K562 (cell line): ENCODE measurements around the gene RUSC1. TPM values are rescaled to one million over a fixed set of nuclear protein-coding genes. Genes with fewer than 3 reads are reported as not detected.
A peak's percentile ranks its signal among the peaks of the same experiment; 100 is the strongest.

Experiments
- ARID1B ChIP-seq: fragments of 450-650 bp; IDR thresholded peaks from 2 replicates; pipeline ENCODE4 v1.6.1; 2016; ENCODE audit warnings: antibody characterized with exemption, mild to moderate bottlenecking, inconsistent platforms
- CBX1 ChIP-seq: sonication (generic); IDR thresholded peaks from 2 replicates; pipeline ENCODE4 v1.6.1; 2016; ENCODE audit warnings: antibody characterized with exemption, low read depth, mild to moderate bottlenecking
- E2F8 ChIP-seq: fragments of 450-650 bp; IDR thresholded peaks from 2 replicates; pipeline ENCODE4 v1.7.1; 2018; ENCODE audit warnings: mild to moderate bottlenecking, low read depth; ENCODE audit not compliant: partially characterized antibody
- EGR1 ChIP-seq: fragments of 450-650 bp; conservative IDR thresholded peaks from 2 replicates; pipeline ENCODE4 v1.6.1; 2017; ENCODE audit warnings: mild to moderate bottlenecking
- FOXK2 ChIP-seq, 2 experiments: fragments of 450-650 bp; IDR thresholded peaks in 1 of 2; conservative IDR thresholded peaks in 1 of 2; 2 replicates each; pipeline ENCODE4 v1.6.1; 2016; ENCODE audit warnings: low read depth in 2 of 2, mild to moderate bottlenecking in 1 of 2
- HDAC2 ChIP-seq: fragments of 450-650 bp; IDR thresholded peaks from 2 replicates; pipeline ENCODE4 v1.6.1; 2016; ENCODE audit warnings: mild to moderate bottlenecking
- HMGN3 ChIP-seq: IDR thresholded peaks from 2 replicates; pipeline ENCODE4 v1.6.1; 2011; ENCODE audit warnings: borderline replicate concordance, low read depth, mild to moderate bottlenecking, mixed read lengths, low read length; ENCODE audit not compliant: insufficient read length; ENCODE audit errors: extremely low read depth
- JUNB ChIP-seq: fragments of 450-650 bp; formaldehyde crosslinking; conservative IDR thresholded peaks from 2 replicates; pipeline ENCODE4 v1.4.0; 2020; ENCODE audit warnings: mild to moderate bottlenecking
- NRF1 ChIP-seq, 2 experiments: fragments of 450-650 bp; IDR thresholded peaks in 1 of 2; conservative IDR thresholded peaks in 1 of 2; 2 replicates each; pipeline ENCODE4 v1.6.1; 2014; ENCODE audit warnings: mild to moderate bottlenecking in 2 of 2
- POLR2G ChIP-seq: fragments of 200-400 bp; formaldehyde crosslinking; IDR thresholded peaks from 2 replicates; pipeline ENCODE4 v1.6.1; 2017; ENCODE audit warnings: low read depth, mild to moderate bottlenecking, antibody characterized with exemption, low read length, moderate library complexity
- SP1 ChIP-seq: sonication (generic); formaldehyde crosslinking; IDR thresholded peaks from 2 replicates; pipeline ENCODE4 v1.8.1; 2022; ENCODE audit warnings: mild to moderate bottlenecking, missing genetic modification reagents
- STAT5B ChIP-seq: fragments of 250-450 bp; sonication (Bioruptor Pico); IDR thresholded peaks from 2 replicates; pipeline ENCODE4 v1.8.0; 2021; ENCODE audit warnings: mild to moderate bottlenecking, inconsistent platforms
- YY1 ChIP-seq, 3 experiments: IDR thresholded peaks; 2 replicates each; pipeline ENCODE4 v1.6.1; 2011; ENCODE audit warnings: low read length in 2 of 3, mild to moderate bottlenecking in 2 of 3, moderate library complexity in 2 of 3, borderline replicate concordance in 1 of 3, control low read depth in 1 of 3, low read depth in 1 of 3; ENCODE audit not compliant: insufficient read depth in 3 of 3, insufficient replicate concordance in 2 of 3, control insufficient read depth in 1 of 3, insufficient read length in 1 of 3; ENCODE audit errors: extremely low read depth in 1 of 3
- ZBTB11 ChIP-seq, 3 experiments: fragments of 200-800 bp in 1 of 3; fragments of 250-450 bp in 1 of 3; fragments of 450-650 bp in 1 of 3; sonication (Bioruptor Pico) in 1 of 3; sonication (Bioruptor generic) in 1 of 3; formaldehyde crosslinking in 1 of 3; IDR thresholded peaks; 2 replicates each; pipeline versions ENCODE4 v1.6.1 to v1.8.0; 2016 to 2022; ENCODE audit warnings: mild to moderate bottlenecking in 2 of 3, missing genetic modification characterization in 2 of 3, missing compliant biosample characterization in 1 of 3, moderate library complexity in 1 of 3
- polyA plus RNA-seq, 8 experiments: library from polyadenylated mRNA; depleted of rRNA in 4 of 8; stranded (reverse) in 5 of 8; unstranded in 3 of 8; fragments of >200 nt; fragmentation: Nextera tagmentation in 2 of 8; fragmentation: Illumina TruSeq in 1 of 8; extraction: Ambion mirVana in 2 of 8; extraction: Trizol in 1 of 8; gene quantifications; 2 replicates each; pipeline versions ENCODE4 v1.2.1 to v1.2.3, GENCODE V29; 2011 to 2014; ENCODE audit warnings: inconsistent platforms in 1 of 8, missing spikeins in 1 of 8
- total RNA-seq, 7 experiments: library from RNA; depleted of rRNA in 6 of 7; stranded (reverse); fragments of >200 nt in 6 of 7; fragmentation: Illumina TruSeq in 2 of 7; extraction: Trizol in 2 of 7; gene quantifications; 2 replicates each; pipeline versions ENCODE4 v1.2.1 to v1.2.3, GENCODE V29; 2011 to 2021; ENCODE audit warnings: low replicate concordance in 1 of 7
- TF ChIP-seq, protein P1 (sequence below): sonication (generic); formaldehyde crosslinking; IDR thresholded peaks from 2 replicates; pipeline ENCODE4 v1.9.0; 2022; ENCODE audit warnings: mild to moderate bottlenecking, missing genetic modification reagents
- TF ChIP-seq, protein P2 (sequence below), 2 experiments: IDR thresholded peaks; 2 replicates each; pipeline ENCODE4 v1.6.1; 2011; ENCODE audit warnings: borderline replicate concordance in 1 of 2, control low read depth in 1 of 2, low read depth in 1 of 2, low read length in 1 of 2, mild to moderate bottlenecking in 1 of 2, mixed read lengths in 1 of 2, moderate library complexity in 1 of 2; ENCODE audit not compliant: insufficient read depth in 1 of 2, insufficient read length in 1 of 2, poor library complexity in 1 of 2, severe bottlenecking in 1 of 2; ENCODE audit errors: extremely low read depth in 1 of 2

The RUSC1 gene
- total and polyA plus RNA-seq, 9 of the 15 experiments (the other 6 are each of a cell fraction or from before 2014, with no cell fraction given) = 5.7 to 68.3 (median 33.6) TPM

GRCh38 chr1:155324037-155324716 is 3.5 kb downstream of the RUSC1 start (continued):
- TF ChIP-seq SP1 (CRISPR knock-in tag) (peak; percentile 25; the same call in 1 of the 2 replicates), CBX1 (peak; percentile 64; the same call in 1 of the 2 replicates), HMGN3 (peak; percentile 72), ARID1B (peak; percentile 19; the same call in 1 of the 2 replicates), HDAC2 (peak; percentile 78), EGR1 (peak; percentile 63), NRF1 (conservative IDR thresholded peaks at IDR 0.05 in 1 of 2, IDR thresholded peaks at IDR 0.05 in 1 of 2) (peak; percentile 81 to 84), E2F8 (no peak), STAT5B (CRISPR knock-in tag) (no peak), ZBTB11 (CRISPR knock-in tag; IDR thresholded peaks at IDR 0.05) (peak in 1 of 3 experiments; percentile 67; a peak in 1 of 6 replicates), FOXK2 (conservative IDR thresholded peaks at IDR 0.05 in 1 of 2, IDR thresholded peaks at IDR 0.05 in 1 of 2; ENCODE audit: low read depth in 2 of 2) (no peak), POLR2G (peak; percentile 90), YY1 (IDR thresholded peaks at IDR 0.05; ENCODE audit: borderline replicate concordance in 1 of 3, control insufficient read depth in 1 of 3, extremely low read depth in 1 of 3, insufficient read depth in 3 of 3, insufficient read length in 1 of 3, insufficient replicate concordance in 2 of 3, low read depth in 1 of 3, low read length in 2 of 3) (peak in 1 of 3 experiments; percentile 51), JUNB (CRISPR knock-in tag) (no peak)
- TF ChIP-seq, protein P1, sequence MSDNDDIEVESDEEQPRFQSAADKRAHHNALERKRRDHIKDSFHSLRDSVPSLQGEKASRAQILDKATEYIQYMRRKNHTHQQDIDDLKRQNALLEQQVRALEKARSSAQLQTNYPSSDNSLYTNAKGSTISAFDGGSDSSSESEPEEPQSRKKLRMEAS = peak; percentile 94
- TF ChIP-seq, protein P2, sequence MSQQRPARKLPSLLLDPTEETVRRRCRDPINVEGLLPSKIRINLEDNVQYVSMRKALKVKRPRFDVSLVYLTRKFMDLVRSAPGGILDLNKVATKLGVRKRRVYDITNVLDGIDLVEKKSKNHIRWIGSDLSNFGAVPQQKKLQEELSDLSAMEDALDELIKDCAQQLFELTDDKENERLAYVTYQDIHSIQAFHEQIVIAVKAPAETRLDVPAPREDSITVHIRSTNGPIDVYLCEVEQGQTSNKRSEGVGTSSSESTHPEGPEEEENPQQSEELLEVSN (IDR thresholded peaks at IDR 0.05; ENCODE audit: borderline replicate concordance in 1 of 2, extremely low read depth in 1 of 2, insufficient read depth in 1 of 2, insufficient read length in 1 of 2, low read depth in 1 of 2, low read length in 1 of 2, poor library complexity in 1 of 2, severe bottlenecking in 1 of 2) = peak in 1 of 2 experiments; percentile 75
